NCI-H2196 (cell line): ENCODE measurements around the gene AASS.
"Not testable (repeated sequence)": the region's sequence is repeated elsewhere in the genome, so short reads cannot be mapped to it uniquely, and the experiment has no call there.

Experiments used
- DNase-seq: peaks from one replicate; lab custom pipeline; 2025; ENCODE audit not compliant: unreplicated experiment; lab: John Stamatoyannopoulos, UW

The AASS gene

DNA sequence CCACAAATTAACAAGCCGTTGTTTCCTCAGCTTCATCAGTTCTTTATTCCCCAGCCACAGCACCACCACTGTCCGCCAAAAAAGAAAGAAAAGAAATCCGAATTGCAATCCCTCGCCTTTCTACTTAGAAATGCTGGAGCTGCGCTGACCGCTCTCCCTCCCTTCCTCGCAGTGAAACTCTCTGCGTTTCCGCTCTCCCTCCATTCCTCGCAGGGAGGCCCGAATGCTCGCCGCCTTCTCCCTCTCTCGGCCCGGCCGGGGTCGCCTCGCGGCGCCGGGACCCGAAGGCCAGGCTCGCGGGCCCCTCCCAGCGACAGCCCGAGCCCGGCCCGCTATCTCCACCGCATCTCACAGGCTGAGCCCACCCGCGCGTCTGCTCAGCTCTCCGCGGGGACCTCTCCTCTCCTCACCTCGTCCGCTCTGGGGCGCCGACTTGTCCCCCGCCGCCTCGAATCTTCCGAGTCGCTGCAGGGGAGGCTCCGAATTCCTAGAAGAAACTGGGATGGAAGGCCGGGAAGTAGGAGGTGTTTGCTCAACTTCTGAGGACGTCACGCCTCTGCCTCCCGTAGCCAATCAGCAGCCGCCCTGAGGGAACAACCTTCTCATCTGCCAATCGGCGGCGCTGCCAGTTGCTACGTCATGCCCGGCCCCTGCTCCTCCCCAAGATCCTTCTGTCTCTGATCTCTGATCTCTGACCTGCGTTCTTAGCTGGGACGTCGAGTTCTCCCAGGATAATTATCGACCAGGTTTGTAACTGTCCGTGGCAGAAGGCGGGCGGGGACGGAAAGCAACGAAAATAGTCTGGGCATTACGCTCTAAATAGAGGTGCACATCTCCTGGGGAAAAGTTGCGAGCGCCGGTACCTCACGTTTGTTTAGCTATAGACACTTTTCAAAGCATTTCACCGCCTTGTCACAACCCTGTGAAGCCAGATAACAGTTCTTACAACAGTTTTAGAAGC lies at the start of gene AASS:
TSS of gene AASS (minus strand) at position 499 of the 961 bp plus-strand sequence. CDS start 10,523 bp downstream, outside the sequence.
- DNase-seq, result peak; percentile 89

DNA sequence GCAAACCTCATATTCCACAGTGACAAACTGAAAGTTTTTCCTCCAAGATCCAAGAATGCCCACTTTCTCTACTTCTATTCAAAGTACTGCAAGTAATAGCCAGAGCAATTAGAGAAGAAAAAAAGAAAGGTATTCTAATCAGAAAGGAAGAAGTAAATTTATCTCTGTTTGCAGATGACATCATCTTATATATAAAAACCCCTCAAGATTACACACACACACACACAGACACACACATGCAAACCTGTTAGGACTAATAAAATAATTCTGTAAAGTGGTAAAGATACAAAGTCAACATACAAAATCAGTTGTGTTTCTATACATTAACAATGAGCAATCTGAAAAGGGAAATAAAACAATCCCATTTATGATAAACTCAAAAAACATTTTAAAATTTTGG lies 44.7 kb upstream of the AASS start:
- no peak for DNase-seq

DNA sequence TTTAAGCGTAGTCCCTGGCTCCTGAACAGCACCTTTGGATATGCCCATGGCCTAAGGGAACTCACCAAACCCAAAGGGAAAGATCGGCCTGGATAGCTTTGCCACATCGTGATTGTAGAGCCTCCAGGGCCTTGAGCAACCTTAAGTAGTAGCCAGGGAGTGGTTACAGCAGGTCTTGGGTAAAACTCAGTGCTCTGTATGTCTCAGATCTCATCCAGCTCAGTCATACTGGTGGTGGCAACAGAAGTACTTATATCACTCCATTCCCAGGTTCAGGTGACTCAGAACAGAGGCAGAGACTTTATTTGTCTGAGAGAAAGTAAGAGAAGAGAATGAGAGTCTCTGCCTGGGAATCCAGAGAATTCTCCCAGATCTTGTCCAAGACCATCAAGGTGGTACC lies 39.1 kb upstream of the AASS start:
- DNase-seq, result no peak

- no peak for DNase-seq
Observed at GRCh38 chr7:122182081-122182480, 38.0 kb upstream of the AASS start.

DNA sequence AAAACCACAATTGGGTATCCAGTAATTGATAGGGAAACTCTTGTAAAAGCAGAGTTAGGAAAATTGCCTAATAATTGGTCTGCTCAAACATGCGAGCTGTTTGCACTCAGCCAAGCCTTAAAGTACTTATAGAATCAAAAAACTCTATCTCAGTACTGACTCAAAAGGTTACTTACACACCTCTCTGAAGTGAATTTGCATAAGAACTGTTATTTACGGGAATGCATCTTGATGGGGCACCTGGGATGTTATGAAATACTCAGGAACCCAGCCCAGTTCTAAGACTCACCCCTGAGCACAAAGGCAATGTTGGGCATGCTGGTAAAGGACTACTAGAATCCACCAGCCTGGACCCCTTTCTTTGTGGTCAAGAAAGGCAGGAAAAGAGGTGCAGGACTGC lies 28.1 kb upstream of the AASS start:
- not testable (repeated sequence) for DNase-seq

DNA sequence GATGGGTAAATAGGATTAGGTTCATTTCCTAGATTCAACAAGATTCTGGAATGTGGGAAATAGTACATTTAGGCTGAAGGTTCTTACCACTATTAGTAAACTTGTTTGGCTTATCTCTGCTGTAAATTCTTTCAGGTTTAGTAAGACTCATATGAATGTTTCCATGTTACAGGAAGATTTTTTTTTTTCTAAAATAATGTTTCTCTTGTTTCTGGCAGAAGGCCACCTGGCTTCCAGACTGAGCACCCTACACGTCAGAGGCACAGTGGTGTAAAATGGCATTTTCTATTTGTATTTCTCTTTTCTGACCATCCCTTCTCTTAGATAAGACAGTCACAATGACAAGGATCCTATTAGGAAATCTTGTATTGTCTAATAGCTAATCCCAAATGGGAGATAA lies 22.7 kb upstream of the AASS start:
- DNase-seq, result no peak

DNA sequence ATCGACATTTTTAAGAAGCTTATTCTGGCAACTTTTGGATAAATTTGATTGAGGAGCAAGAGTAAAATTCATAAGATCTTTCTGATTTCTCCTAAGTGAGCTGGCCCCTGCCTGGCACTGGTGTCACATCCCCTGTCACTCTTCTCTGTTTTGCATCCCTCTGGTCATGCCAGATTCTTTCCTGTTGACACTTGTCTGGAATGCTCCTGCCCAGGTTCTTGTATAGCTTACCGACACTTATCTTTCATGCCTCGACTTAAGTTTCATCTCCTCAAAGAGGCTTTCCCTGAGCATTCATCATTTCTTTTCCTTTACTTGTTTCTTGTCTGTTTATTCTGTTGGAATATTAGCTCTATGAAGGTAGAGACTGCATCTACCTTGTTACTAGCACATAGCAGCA lies 22.2 kb upstream of the AASS start:
- DNase-seq, result no peak

DNA sequence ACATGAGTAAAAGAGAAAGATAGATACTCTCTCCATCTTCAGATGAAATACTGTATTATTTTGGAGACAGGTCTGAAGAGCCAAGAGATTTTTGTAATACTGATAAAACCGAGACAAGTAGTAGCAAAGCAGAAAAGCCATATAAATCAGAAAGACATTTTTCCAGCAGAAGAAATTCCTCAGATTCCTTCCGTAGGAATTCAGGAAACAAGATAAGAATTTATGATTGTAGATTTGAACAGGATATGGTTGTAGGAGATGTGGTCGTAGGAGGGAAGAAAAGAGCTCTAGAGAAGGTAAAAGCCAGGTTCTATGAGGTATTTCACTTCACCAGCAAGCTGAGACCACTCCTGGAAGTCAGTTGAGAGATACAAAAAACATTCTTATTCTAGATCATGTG lies 17.6 kb upstream of the AASS start:
- no peak for DNase-seq

GRCh38 chr7:122155566-122155965 lies 11.5 kb upstream of the AASS start:
- DNase-seq, result no peak

DNA sequence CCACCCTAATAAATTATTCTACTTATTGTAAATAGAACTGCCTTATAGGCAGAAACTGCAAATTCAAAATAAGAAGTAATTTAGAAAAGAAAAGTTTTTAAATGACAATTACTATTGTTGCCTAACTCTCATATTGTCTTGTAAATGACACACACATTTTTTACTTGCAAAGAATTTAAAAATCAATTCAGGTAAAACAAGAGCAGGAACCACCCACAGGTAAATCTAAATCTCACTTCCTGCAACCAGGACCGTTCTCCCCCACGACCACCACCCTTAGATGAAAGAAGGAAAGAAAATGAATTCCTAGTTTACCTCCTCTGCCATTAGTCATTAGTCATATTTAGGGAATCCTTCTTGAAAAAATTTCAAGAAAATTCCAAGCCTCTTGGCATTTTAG lies 4.8 kb upstream of the AASS start:
- no peak for DNase-seq

DNA sequence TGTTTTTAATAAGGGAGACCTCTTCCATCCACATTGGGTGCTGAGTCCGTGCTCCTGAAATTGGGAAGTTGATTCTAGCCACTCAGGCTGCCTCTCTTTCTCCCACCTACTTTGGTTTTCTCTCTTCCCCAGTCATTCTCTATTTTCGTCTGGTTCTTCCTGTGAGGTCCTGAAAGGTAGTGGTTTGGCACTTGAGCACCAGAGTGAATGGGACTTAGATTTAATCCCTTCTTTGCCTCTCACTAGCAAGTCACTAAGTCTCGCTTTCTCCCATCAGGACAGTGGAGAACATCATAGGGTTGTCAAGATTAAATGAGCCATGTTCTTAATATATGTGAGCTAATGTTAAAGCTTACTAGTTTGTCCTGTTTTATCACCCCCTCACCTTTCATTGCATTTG lies 4.0 kb upstream of the AASS start:
- no peak for DNase-seq

- DNase-seq, result no peak
Observed at GRCh38 chr7:122145937-122146645, 2.0 kb upstream of the AASS start.

GRCh38 chr7:122143376-122143750 lies 686 bp downstream of the AASS start:
- DNase-seq, result no peak

GRCh38 chr7:122140918-122141317 lies 3.1 kb downstream of the AASS start:
- DNase-seq, result no peak

GRCh38 chr7:122137251-122138077 lies 6.6 kb downstream of the AASS start:
- no peak for DNase-seq

DNA sequence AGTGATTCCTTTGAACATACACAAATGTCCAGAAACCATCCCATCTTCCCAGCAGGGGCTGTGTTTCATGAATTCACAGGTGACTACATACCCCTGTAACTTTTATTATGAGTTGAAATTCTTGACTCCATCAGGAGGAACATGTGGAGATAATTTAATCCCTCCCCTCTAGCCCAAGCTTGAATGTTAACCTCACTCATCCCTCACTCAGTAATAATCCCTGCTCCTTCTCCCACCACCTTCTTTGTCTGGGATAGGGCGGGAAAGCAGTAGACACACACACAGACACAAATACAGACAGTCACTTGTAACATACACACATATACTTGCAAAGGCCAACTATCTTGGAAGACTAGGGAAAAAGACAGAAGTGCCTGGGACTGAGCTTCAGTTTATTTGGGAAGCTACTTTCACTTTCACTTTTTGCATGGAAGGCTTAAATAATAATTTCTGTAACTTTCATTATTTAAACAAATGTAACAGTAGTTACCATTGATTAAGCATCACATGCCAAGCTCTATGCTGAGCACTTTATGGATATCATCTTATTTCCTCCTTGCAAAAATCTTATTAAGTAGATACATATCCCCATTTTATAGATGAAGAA lies 7.3 kb downstream of the AASS start:
- DNase-seq, result no peak

DNA sequence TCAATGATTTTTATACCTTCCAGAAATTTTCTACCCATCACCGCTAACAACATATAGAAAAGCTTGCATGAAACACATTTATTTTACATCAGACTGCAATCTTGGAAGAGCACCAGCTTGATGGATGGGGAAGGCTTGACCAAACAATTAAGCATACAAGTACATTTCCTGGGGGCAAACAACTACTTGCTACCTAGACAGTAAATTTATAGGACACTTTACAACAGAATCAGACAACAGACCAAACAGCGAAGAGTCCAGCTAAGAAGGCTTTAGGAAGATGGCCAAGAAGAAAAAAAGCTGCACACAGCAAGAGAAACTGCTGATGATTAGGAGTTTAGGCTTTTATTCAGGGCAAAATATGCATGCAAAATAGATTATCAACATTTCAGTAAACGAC lies 8.0 kb downstream of the AASS start:
- no peak for DNase-seq

- no peak for DNase-seq
Observed at GRCh38 chr7:122135275-122135674, 8.8 kb downstream of the AASS start.

DNA sequence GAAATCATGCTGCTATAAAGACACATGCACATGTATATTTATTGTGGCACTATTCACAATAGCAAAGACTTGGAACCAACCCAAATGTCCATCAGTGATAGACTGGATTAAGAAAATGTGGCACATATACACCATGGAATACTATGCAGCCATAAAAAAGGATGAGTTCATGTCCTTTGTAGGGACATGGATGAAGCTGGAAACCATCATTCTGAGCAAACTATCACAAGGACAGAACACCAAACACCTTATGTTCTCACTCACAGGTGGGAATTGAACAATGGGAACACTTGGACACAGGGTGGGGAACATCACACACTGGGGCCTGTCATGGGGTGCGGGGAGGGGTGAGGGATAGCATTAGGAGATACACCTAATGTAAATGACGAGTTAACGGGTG lies 9.3 kb downstream of the AASS start:
- DNase-seq, result not testable (repeated sequence)

GRCh38 chr7:122133477-122133876 lies 10.6 kb downstream of the AASS start:
- DNase-seq, result no peak

DNA sequence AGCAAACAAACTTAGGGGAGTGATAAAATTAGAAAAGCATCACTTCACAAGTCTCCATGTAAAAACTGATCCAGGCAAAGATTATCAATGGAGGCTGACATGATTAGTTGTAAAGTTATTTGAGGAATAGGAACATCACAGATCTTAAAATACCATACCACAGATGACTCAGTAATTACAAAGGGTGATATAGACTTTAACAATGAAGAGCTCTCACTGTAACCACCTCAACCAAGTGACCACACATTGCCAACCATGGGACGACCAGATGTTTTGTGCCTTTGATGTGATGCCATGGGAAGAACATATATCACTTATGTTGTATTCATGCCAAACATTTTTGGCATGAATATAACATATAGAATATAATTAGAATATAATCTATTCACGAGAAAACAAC lies 11.7 kb downstream of the AASS start:
- DNase-seq, result no peak
